GM19238 (cell line): ENCODE data around the gene TPST1.

Experiments used
- DNase-seq: peaks from one replicate; pipeline ENCODE4 v3.0.0; 2011; ENCODE audit warnings: low spot score; ENCODE audit not compliant: insufficient read length

The TPST1 gene

GRCh38 chr7:66237906-66238772 lies 33.0 kb downstream of the TPST1 start:
- no peak for DNase-seq

GRCh38 chr7:66238773-66239466 lies 33.8 kb downstream of the TPST1 start:
- no peak for DNase-seq

- no peak for DNase-seq
Observed at GRCh38 chr7:66239467-66239856, 34.3 kb downstream of the TPST1 start.

GRCh38 chr7:66245008-66245407 lies 39.9 kb downstream of the TPST1 start:
- DNase-seq = no peak

- no peak for DNase-seq
Observed at GRCh38 chr7:66246554-66247171, 41.5 kb downstream of the TPST1 start.

- no peak for DNase-seq
Observed at GRCh38 chr7:66247380-66248078, 42.4 kb downstream of the TPST1 start.

GRCh38 chr7:66250711-66251110 lies 45.6 kb downstream of the TPST1 start:
- DNase-seq = no peak

- DNase-seq = no peak
Observed at GRCh38 chr7:66255534-66256100, 50.5 kb downstream of the TPST1 start.

- no peak for DNase-seq
Observed at GRCh38 chr7:66256281-66256680, 51.1 kb downstream of the TPST1 start.

- no peak for DNase-seq
Observed at GRCh38 chr7:66257481-66257880, 52.3 kb downstream of the TPST1 start.

GRCh38 chr7:66258409-66258808 lies 53.3 kb downstream of the TPST1 start:
- no peak for DNase-seq

GRCh38 chr7:66261941-66262340 lies 56.8 kb downstream of the TPST1 start:
- DNase-seq = no peak

- no peak for DNase-seq
Observed at GRCh38 chr7:66263936-66264335, 58.8 kb downstream of the TPST1 start.

GRCh38 chr7:66265566-66265965 lies 60.4 kb downstream of the TPST1 start:
- no peak for DNase-seq

- no peak for DNase-seq
Observed at GRCh38 chr7:66267249-66267648, 62.1 kb downstream of the TPST1 start.

- no peak for DNase-seq
Observed at GRCh38 chr7:66269978-66270377, 64.8 kb downstream of the TPST1 start.

GRCh38 chr7:66272321-66272720 lies 67.2 kb downstream of the TPST1 start:
- DNase-seq = no peak

GRCh38 chr7:66276363-66276762 lies 71.2 kb downstream of the TPST1 start:
- no peak for DNase-seq

GRCh38 chr7:66277492-66277891 lies 72.4 kb downstream of the TPST1 start:
- DNase-seq = no peak

GRCh38 chr7:66279912-66280311 lies 74.8 kb downstream of the TPST1 start:
- no peak for DNase-seq
